ENCODE results near the gene SH2D2A. TPM values are rescaled to one million over a fixed set of nuclear protein-coding genes. Genes with fewer than 3 reads are reported as not detected.

The SH2D2A gene
- total and polyA plus RNA-seq, 2 donors (not counting 1 experiment from before 2014, with no cell fraction given) = 0.73 to 2.1 TPM

DNA sequence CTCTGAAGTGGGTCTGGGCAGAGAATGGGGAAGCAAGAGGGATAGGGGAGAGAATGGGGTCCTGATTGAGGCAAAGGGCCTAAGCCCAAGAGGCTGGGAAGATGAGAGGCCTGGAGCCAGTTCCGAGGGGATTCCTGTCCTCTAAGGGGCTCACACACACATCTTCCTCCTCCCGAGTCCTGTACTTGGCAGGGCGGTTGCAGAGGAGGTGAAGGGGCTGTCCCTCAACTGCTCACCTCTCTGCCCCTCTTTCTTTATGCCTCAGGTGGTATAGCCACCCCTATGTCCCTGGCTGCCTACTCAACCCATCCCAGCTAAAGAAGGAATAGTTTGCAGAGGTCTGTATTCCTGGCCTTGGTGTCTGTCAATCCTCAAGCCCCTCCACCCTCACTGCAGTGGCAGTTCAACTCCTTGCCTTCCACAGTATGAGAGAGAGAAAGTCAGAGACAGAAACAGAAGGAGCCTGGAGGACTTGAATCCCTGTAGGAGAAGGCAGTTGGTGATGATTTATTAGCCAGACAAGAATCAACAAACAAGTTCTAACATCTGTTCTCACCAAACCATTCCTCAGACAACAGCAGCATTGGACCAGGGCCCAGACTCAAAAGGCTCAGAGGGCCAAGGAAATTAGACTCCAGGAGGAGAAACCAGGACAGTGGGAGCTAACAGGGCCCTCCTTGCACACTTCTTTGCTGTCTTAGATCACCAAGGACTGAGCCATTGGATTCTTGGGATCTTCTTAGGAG, 10.7 kb downstream of the SH2D2A start:
- ATAC-seq (ENCODE audit: low read depth) = no peak
- WGBS (ENCODE audit: insufficient coverage) = no CpG with 5 or more reads among the region's 3 CpGs
- no peak for DNase-seq
- ChIA-PET POLR2A (no interaction called here), CTCF (interaction anchor here (1.0 kb wide), 1 partner anchor 9 kb away, joined by 3 read pairs; no protein-coding TSS in a partner anchor)
- Histone ChIP-seq H2AFZ (ENCODE audit: insufficient read depth, low read depth, low read length, poor library complexity, severe bottlenecking) (no peak overlapping the region), H3K4me3 (ENCODE audit: control extremely low read depth in 1 of 5, extremely low read depth in 1 of 5, insufficient read depth in 1 of 5, low read depth in 2 of 5, low read length in 4 of 5) (no peak overlapping the region), H3K27me3 (replicated peaks in 1 of 4; ENCODE audit: control extremely low read depth in 1 of 4, control insufficient read depth in 3 of 4, insufficient read depth in 4 of 4, low read length in 3 of 4) (no peaks in the 10 kb centered on the region), H3K27ac (ENCODE audit: low read length in 2 of 2) (no peak overlapping the region), H3K9ac (ENCODE audit: low read length) (no peak overlapping the region), H3K79me2 (ENCODE audit: control insufficient read depth, insufficient read depth, low read length) (no peaks in the 10 kb centered on the region), H3K4me1 (ENCODE audit: control insufficient read depth in 2 of 2, insufficient read depth in 2 of 2, low read length in 2 of 2) (peaks cover 0 to 6% of the 10 kb centered on the region in 2 donors), H4K20me1 (ENCODE audit: control insufficient read depth, insufficient read depth, low read length, poor library complexity, severe bottlenecking) (no peaks in the 10 kb centered on the region), H3K9me3 (ENCODE audit: control extremely low read depth in 1 of 3, control insufficient read depth in 2 of 3, insufficient read depth in 1 of 3, low read length in 2 of 3) (no peaks in the 10 kb centered on the region), H3K4me2 (replicated peaks; ENCODE audit: low read depth, low read length, poor library complexity, severe bottlenecking) (no peak overlapping the region), H3K36me3 (replicated peaks in 1 of 2; ENCODE audit: control extremely low read depth in 1 of 2, control insufficient read depth in 1 of 2, extremely low read depth in 1 of 2, insufficient read depth in 2 of 2, low read length in 1 of 2) (peaks cover 0 to 10% of the 10 kb centered on the region in 2 experiments)
- Mint-ChIP-seq H3K27ac (no peak overlapping the region), H3K4me1 (peaks cover 4% of the 10 kb centered on the region), H3K9me3 (ENCODE audit: insufficient read depth) (no peaks in the 10 kb centered on the region), H3K4me3 (no peak overlapping the region), H3K27me3 (no peaks in the 10 kb centered on the region)
- TF ChIP-seq EZH2 (IDR thresholded peaks at IDR 0.05; ENCODE audit: borderline replicate concordance, insufficient read depth, low read depth, low read length, poor library complexity, severe bottlenecking) = no peak
- TF ChIP-seq, protein P1, sequence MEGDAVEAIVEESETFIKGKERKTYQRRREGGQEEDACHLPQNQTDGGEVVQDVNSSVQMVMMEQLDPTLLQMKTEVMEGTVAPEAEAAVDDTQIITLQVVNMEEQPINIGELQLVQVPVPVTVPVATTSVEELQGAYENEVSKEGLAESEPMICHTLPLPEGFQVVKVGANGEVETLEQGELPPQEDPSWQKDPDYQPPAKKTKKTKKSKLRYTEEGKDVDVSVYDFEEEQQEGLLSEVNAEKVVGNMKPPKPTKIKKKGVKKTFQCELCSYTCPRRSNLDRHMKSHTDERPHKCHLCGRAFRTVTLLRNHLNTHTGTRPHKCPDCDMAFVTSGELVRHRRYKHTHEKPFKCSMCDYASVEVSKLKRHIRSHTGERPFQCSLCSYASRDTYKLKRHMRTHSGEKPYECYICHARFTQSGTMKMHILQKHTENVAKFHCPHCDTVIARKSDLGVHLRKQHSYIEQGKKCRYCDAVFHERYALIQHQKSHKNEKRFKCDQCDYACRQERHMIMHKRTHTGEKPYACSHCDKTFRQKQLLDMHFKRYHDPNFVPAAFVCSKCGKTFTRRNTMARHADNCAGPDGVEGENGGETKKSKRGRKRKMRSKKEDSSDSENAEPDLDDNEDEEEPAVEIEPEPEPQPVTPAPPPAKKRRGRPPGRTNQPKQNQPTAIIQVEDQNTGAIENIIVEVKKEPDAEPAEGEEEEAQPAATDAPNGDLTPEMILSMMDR (IDR thresholded peaks at IDR 0.05) = no peak
- intact Hi-C loops (cut with micrococcal nuclease) = no loop called here

DNA sequence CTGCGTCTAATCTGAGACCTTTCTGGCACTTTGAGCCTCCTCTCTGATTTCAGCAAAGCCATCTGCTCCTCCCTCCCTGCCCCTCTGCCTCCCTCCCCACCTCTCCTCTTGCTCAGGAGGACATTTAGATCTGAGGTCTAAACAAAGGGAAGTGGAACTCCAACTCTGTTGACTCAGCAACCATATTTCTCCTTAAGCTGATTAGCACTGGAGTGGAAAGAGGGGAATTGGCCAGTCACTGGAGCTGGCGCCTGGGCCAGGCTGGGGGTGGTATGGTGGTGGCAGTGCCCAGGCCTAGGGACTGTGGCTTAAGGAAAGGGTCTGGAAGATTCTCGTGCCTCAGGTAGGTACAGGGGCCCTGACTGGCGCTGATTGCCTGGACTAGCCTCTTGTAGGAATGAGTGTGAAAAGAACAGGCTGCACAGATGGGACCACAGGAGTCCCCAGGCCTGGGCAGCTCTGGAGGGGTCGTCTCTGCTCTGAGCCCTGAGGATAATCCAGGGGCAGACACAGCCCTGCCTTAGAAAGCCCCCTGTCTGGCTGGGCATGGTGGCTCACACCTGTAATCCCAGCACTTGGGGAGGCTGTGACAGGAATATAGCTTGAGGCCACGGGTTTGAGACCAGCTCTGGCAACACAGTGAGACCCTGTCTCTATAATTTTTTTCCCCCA, 11.9 kb downstream of the SH2D2A start:
- DNase-seq (no peak), ATAC-seq (ENCODE audit: low read depth) (no peak)
- Mint-ChIP-seq H3K9me3 (ENCODE audit: insufficient read depth) (no peaks in the 10 kb centered on the region), H3K27me3 (no peaks in the 10 kb centered on the region), H3K4me1 (peaks cover 4% of the 10 kb centered on the region), H3K4me3 (no peak overlapping the region), H3K27ac (no peak overlapping the region)
- Histone ChIP-seq H4K20me1 (ENCODE audit: control insufficient read depth, insufficient read depth, low read length, poor library complexity, severe bottlenecking) (no peaks in the 10 kb centered on the region), H3K9ac (ENCODE audit: low read length) (no peak overlapping the region), H3K9me3 (ENCODE audit: control extremely low read depth in 1 of 3, control insufficient read depth in 2 of 3, insufficient read depth in 1 of 3, low read length in 2 of 3) (no peaks in the 10 kb centered on the region), H3K4me1 (ENCODE audit: control insufficient read depth in 2 of 2, insufficient read depth in 2 of 2, low read length in 2 of 2) (peaks cover 0 to 6% of the 10 kb centered on the region in 2 donors), H3K27ac (ENCODE audit: low read length in 2 of 2) (no peak overlapping the region), H3K4me2 (replicated peaks; ENCODE audit: low read depth, low read length, poor library complexity, severe bottlenecking) (no peak overlapping the region), H3K4me3 (ENCODE audit: control extremely low read depth in 1 of 5, extremely low read depth in 1 of 5, insufficient read depth in 1 of 5, low read depth in 2 of 5, low read length in 4 of 5) (no peak overlapping the region), H3K36me3 (replicated peaks in 1 of 2; ENCODE audit: control extremely low read depth in 1 of 2, control insufficient read depth in 1 of 2, extremely low read depth in 1 of 2, insufficient read depth in 2 of 2, low read length in 1 of 2) (peaks cover 0 to 22% of the 10 kb centered on the region in 2 experiments), H2AFZ (ENCODE audit: insufficient read depth, low read depth, low read length, poor library complexity, severe bottlenecking) (no peak overlapping the region), H3K27me3 (replicated peaks in 1 of 4; ENCODE audit: control extremely low read depth in 1 of 4, control insufficient read depth in 3 of 4, insufficient read depth in 4 of 4, low read length in 3 of 4) (no peaks in the 10 kb centered on the region), H3K79me2 (ENCODE audit: control insufficient read depth, insufficient read depth, low read length) (no peaks in the 10 kb centered on the region)
- WGBS (ENCODE audit: insufficient coverage) = 60% methylated on average over 6 of the region's 6 CpGs
- intact Hi-C loops (cut with micrococcal nuclease) = no loop called here
- CTCF ChIA-PET = interaction anchor here (0.7 to 1.0 kb wide), 2 partner anchors 8 to 38 kb away, joined by 3 read pairs; no protein-coding TSS in a partner anchor
- TF ChIP-seq, protein P1 (IDR thresholded peaks at IDR 0.05) = no peak
- no peak for TF ChIP-seq EZH2 (IDR thresholded peaks at IDR 0.05; ENCODE audit: borderline replicate concordance, insufficient read depth, low read depth, low read length, poor library complexity, severe bottlenecking)
- POLR2A ChIA-PET = no interaction called here

Data from B cell (primary cell).